ENCODE results near the gene CDH20.

- TF ChIP-seq TAF1 (IDR thresholded peaks at IDR 0.05; ENCODE audit: low read depth, low read length): no peak
- no peak for TF ChIP-seq POLR2A (IDR thresholded peaks at IDR 0.05; ENCODE audit: low read depth, low read length)
- TF ChIP-seq POLR2AphosphoS5 (IDR thresholded peaks at IDR 0.05; ENCODE audit: low read depth, low read length): no peak
- no peak for TF ChIP-seq POU2F2 (IDR thresholded peaks at IDR 0.05; ENCODE audit: low read depth, low read length)
- no peak for TF ChIP-seq SPI1 (IDR thresholded peaks at IDR 0.05; ENCODE audit: low read depth, low read length)
These were observed 169.2 kb downstream of the CDH20 start for GRCh38 chr18:61502472-61502871.
